ENCODE measurements around the gene IRF2BPL.

Gene IRF2BPL

DNA sequence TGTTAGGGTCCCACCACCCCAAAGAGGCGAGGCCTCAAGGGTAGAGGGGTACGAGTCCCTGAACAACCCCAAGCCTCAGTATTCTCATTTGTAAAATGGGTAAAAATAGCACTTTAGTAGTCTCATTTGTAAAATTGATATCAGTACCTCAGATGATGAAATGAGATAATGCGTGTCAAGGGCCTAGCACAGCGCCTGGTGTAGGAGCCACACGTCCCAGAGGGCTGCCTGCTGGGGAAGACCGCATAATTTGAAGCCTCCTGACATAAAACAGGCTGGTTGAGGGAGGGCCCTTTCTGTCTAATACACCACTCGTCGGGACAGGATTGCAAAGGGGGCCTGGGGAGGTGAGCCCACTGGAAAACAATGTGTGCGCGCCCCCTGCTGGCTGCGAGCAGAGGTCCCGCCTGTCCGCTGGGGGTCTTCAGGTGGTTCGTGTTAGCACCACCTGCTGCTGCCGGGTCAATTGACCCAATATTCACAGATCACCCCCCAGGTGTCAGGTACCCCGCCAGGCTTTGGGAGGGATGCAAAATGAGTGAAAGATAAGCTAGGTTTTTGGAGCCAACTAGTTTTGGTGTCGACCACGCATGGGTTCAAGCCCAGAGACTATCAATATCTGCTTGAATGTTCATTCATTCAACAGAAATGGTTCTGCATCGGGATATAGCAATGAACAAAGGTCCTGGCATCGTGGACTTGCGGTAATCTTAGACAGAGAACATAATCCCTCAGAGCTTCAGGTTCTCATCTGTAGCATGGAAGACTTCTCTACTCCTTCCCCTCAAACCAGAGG lies 24.7 kb upstream of the IRF2BPL start:
- peak; percentile 82 for DNase-seq (ENCODE audit: low spot score)

- no peak for DNase-seq (ENCODE audit: low spot score)
Measured at GRCh38 chr14:77052281-77053044, 24.0 kb upstream of the IRF2BPL start.

- no peak for DNase-seq (ENCODE audit: low spot score)
Measured at GRCh38 chr14:77051116-77051515, 22.6 kb upstream of the IRF2BPL start.

DNA sequence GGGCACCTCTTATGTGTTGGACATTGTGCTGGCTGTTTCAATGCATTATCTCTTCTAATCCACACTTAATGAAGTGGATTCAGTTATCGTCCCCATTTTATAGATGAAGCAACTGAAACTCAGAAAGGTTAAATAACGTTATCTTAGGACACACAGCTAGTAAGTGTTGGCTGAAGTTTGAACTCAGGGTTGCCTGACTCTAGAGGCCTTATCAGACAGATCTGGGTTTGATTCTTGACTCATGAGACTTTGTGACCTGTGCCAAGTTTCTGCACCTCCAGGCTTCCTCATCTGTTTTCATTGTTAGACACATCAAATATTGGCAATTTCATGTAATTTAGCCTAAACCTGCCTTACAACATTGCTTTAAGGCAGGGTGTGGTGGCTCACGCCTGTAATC lies 18.2 kb upstream of the IRF2BPL start:
- DNase-seq (ENCODE audit: low spot score) = no peak

DNA sequence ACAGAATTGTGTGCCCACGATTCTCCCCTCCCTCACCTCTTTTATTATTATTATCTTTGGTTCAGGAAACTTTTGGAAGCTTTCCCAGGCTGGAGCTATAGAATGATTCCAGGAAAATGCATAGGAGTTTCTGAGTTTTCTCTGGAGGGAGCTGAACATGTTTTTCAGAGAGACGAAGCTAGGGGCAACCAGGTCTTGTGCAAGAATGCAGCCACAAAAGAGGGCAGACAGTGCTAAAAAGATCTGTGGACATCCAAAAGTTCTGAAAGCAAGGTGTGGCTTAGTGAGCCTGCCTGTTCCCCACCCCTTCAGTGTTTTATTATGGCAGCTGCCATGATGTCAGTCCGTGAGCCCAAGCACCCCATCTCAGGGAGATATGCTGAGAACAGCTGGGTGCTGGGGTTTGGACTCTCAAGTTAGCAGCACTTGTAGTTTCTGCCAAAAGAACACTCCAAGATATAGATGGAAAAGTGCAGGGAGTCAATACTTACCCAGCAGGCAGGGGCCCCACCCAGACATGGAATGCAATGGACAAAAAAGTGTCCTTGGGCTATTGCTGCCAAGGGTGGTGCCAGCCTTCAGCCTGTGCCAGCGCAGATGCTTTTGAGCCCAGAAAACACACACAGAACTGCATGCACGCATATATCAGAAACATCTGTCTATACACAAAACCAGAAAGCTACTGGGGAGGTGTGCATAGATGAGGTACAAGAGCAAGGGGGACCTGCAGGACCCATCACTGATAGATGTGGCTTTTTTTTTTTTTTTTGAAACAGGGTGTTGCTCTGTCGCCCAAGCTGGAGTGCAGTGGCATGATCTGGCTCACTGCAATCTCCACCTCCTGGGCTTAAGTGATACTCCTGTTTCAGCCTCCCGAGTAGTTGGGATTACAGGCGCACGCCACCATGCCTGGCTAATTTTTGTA lies 17.0 kb upstream of the IRF2BPL start:
- no peak for DNase-seq (ENCODE audit: low spot score)

GRCh38 chr14:77044783-77045237 lies 16.3 kb upstream of the IRF2BPL start:
- peak; percentile 78 for DNase-seq (ENCODE audit: low spot score)

DNA sequence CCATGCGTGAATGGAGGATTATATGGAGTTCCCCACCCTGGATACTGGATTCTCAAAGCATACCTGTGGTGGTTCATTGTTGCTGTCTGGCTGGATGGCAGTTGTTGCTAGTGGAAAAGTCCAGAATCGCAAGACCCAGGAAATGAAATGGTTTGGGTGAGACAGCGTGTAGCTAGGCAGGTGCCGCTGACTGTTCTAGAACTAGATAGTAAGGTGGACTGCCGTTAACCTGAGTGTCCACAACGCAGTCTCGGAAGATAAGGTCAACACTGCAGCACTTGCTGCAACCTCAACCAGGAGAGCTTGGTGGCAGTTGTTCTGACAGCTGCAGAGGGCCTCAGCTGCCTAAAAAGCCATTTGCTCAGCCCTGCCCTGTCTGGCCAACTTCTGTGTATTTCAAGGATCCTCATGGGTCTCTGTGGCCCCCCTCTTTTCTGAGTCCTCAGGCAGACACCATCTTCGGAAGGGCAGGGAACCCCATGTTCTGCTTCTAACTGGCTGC lies 15.5 kb upstream of the IRF2BPL start:
- DNase-seq (ENCODE audit: low spot score) = no peak

GRCh38 chr14:77043177-77043983 lies 14.9 kb upstream of the IRF2BPL start:
- peak; percentile 72 for DNase-seq (ENCODE audit: low spot score)

GRCh38 chr14:77041881-77042545 lies 13.5 kb upstream of the IRF2BPL start:
- peak; percentile 83 for DNase-seq (ENCODE audit: low spot score)

GRCh38 chr14:77040741-77041653 lies 12.5 kb upstream of the IRF2BPL start:
- peak; percentile 47 for DNase-seq (ENCODE audit: low spot score)

DNA sequence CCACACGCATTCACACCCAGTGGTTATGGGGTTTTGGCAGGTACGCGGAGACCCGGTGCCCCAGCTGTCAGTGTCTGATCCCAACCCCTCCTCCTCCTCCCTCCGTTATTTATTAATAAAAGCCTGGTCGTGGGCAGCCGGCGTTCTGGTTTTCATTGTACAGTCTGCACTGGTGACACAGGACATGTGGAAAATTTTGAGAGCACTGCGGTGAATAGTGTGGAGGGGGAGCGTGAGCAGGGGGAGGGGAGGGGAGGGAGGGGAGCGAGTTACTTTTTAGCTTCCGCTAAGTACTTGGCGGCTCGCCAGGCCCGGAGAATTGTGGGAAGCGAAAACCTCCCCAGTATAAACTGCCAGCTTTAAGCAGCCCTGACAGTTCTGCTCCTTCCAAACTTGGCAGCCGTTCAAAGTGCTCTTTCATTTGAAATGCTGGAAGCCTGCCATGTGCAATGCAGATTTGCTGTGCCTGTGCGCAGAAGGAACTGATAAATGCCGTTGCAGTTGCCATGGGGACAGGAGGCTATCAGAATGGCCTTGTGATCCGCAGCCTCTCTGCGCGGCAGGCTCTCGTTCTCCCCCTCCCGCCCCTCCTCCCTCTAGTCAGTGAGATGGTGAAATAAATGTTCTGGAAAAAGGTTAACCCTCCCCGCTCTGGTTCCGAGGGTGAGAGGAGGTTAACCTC lies 11.7 kb upstream of the IRF2BPL start:
- DNase-seq (ENCODE audit: low spot score) = peak; percentile 66

DNA sequence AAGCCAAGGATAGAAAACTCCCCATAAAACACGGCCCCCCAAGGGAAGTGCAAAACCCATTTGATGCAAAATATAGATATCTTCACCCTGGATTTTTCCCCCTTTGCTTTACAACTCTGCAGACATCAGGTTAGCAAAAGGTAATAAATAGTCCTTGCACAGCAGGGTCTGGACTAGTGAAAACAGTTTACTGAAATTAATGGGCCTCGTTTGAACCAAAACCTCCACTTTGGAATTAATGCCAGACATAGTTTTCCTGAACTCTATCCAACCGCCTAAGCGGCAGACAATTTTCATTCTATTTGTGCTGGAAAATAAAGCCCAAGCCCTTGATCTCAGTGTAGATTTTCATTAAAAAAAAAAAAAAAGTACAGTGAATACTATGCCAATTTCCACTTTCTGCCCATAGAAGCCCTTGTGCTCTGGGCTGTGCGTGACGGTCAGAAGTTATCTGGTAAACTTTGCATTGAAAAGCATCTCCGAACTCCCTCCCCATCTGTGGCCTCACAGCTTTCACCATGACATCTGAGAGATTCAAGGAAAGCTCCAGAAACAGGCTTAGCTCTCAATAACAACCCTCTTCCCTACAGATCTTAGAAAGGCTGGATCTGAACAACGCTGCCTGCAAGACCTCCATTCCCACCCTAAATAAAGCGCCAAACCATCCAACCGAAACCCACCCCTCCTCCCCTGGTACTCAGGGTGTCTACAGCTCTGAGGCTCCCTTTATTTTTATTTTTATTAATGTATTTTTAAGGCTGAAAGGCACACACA lies 11.0 kb upstream of the IRF2BPL start:
- DNase-seq (ENCODE audit: low spot score) = no peak

- no peak for DNase-seq (ENCODE audit: low spot score)
Measured at GRCh38 chr14:77037938-77038568, 9.5 kb upstream of the IRF2BPL start.

DNA sequence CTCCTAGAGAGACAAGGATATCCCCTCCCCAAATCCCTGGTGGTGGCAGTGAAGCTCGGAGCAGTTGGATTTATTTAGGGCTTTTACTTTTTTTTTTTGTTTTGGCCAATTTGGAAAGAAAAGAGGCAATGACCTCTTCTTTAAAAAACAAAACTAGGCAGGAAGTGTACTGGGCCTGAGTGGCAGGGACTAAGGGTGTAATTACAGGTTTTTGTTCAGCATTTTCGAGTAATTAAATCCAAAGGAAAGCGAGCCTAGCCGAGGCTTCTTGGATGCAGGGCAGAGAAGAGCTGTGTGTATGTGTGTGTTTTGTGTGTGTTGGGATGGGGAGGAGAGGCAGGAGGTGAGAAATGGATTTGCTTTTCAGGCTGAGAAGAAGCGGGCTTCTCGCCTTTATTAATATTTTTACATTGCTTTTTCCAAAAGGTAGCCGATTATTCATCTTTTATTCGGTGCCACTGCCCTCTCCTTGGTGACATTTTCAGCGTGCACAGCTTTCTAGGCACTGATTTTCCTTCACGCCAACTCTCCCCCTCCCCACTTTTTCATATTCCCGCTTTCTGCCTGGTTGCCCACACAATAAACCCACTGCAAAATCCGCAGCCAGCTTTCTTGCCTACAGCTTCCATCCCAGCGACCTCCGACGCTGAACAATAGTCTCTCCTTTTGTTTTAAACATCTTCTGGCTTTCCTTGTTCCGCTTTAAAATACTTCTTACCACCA lies 8.9 kb upstream of the IRF2BPL start:
- no peak for DNase-seq (ENCODE audit: low spot score)

- no peak for DNase-seq (ENCODE audit: low spot score)
Measured at GRCh38 chr14:77036484-77037214, 8.1 kb upstream of the IRF2BPL start.

- DNase-seq (ENCODE audit: low spot score) = no peak
Measured at GRCh38 chr14:77035267-77035666, 6.8 kb upstream of the IRF2BPL start.

All from GM03348 (cell line).